Measurements from ENCODE around the gene MRAP. TPM values are rescaled to one million over a fixed set of nuclear protein-coding genes. Genes with fewer than 3 reads are reported as not detected.

The MRAP gene
- total and polyA plus RNA-seq, 2 donors from 2014 or later: not detected

GRCh38 chr21:32331444-32332305 lies 33.0 kb downstream of the MRAP start:
- Histone ChIP-seq H3K27me3 (ENCODE audit: control insufficient read depth, insufficient read depth, low read length) (no peaks in the 10 kb centered on the region), H3K9ac (ENCODE audit: low read length in 3 of 3) (no peak overlapping the region), H3K27ac (ENCODE audit: low read depth in 2 of 2, low read length in 2 of 2) (no peak overlapping the region), H3K9me3 (ENCODE audit: control insufficient read depth in 2 of 3, insufficient read depth in 1 of 3, low read length in 3 of 3) (no peaks in the 10 kb centered on the region), H3K36me3 (ENCODE audit: control insufficient read depth in 2 of 3, insufficient read depth in 3 of 3, low read length in 3 of 3) (peaks cover 12 to 31% (median 13%) of the 10 kb centered on the region in 3 donors), H3K4me3 (ENCODE audit: low read length in 3 of 3) (no peak overlapping the region), H3K4me1 (ENCODE audit: control insufficient read depth in 2 of 3, insufficient read depth in 2 of 3, low read depth in 1 of 3, low read length in 3 of 3) (no peaks in the 10 kb centered on the region)
- TF ChIP-seq CTCF (IDR thresholded peaks at IDR 0.05; ENCODE audit: borderline replicate concordance, extremely low read depth, insufficient read depth): no peak
- no peak for DNase-seq
- no peak for FAIRE-seq
- intact Hi-C loops (cut with DNase I): no loop called here

- peak; percentile 97 for FAIRE-seq
- Histone ChIP-seq H3K9me3 (ENCODE audit: control insufficient read depth in 2 of 3, insufficient read depth in 1 of 3, low read length in 3 of 3) (no peaks in the 10 kb centered on the region), H3K9ac (ENCODE audit: low read length in 3 of 3) (no peak overlapping the region), H3K27ac (ENCODE audit: low read depth in 2 of 2, low read length in 2 of 2) (no peak overlapping the region), H3K36me3 (ENCODE audit: control insufficient read depth in 2 of 3, insufficient read depth in 3 of 3, low read length in 3 of 3) (peaks cover 12 to 35% (median 13%) of the 10 kb centered on the region in 3 donors), H3K4me1 (ENCODE audit: control insufficient read depth in 2 of 3, insufficient read depth in 2 of 3, low read depth in 1 of 3, low read length in 3 of 3) (no peaks in the 10 kb centered on the region), H3K4me3 (ENCODE audit: low read length in 3 of 3) (no peak overlapping the region), H3K27me3 (ENCODE audit: control insufficient read depth, insufficient read depth, low read length) (no peaks in the 10 kb centered on the region)
- TF ChIP-seq CTCF (IDR thresholded peaks at IDR 0.05; ENCODE audit: borderline replicate concordance, extremely low read depth, insufficient read depth): no peak
- no peak for DNase-seq
- intact Hi-C loops (cut with DNase I): no loop called here
These were observed 33.9 kb downstream of the MRAP start for GRCh38 chr21:32332463-32332951.

GRCh38 chr21:32333953-32334673 lies 35.5 kb downstream of the MRAP start:
- Histone ChIP-seq H3K9me3 (ENCODE audit: control insufficient read depth in 2 of 3, insufficient read depth in 1 of 3, low read length in 3 of 3) (no peaks in the 10 kb centered on the region), H3K27ac (ENCODE audit: low read depth in 2 of 2, low read length in 2 of 2) (no peak overlapping the region), H3K27me3 (ENCODE audit: control insufficient read depth, insufficient read depth, low read length) (no peaks in the 10 kb centered on the region), H3K36me3 (ENCODE audit: control insufficient read depth in 2 of 3, insufficient read depth in 3 of 3, low read length in 3 of 3) (peaks cover 9 to 43% (median 19%) of the 10 kb centered on the region in 3 donors), H3K4me1 (ENCODE audit: control insufficient read depth in 2 of 3, insufficient read depth in 2 of 3, low read depth in 1 of 3, low read length in 3 of 3) (no peaks in the 10 kb centered on the region), H3K9ac (ENCODE audit: low read length in 3 of 3) (no peak overlapping the region), H3K4me3 (ENCODE audit: low read length in 3 of 3) (no peak overlapping the region)
- intact Hi-C loops (cut with DNase I): no loop called here
- no peak for FAIRE-seq
- no peak for TF ChIP-seq CTCF (IDR thresholded peaks at IDR 0.05; ENCODE audit: borderline replicate concordance, extremely low read depth, insufficient read depth)
- no peak for DNase-seq
